Activated CD4-positive, alpha-beta T cell treated with anti-CD3 and anti-CD28 coated beads for 36 hours (primary cell): ENCODE measurements around the gene FRYL. TPM values are rescaled to one million over a fixed set of nuclear protein-coding genes. Genes with fewer than 3 reads are reported as not detected.
"Not testable (repeated sequence)": the region's sequence is repeated elsewhere in the genome, so short reads cannot be mapped to it uniquely, and the experiment has no call there.

Experiments
- ATAC-seq: fragments of 200-7000 bp; cut with Tn5 transposase; one replicate; pipeline ENCODE4 v1.10.0; 2021; ENCODE audit warnings: mild to moderate bottlenecking, moderate library complexity
- CTCF ChIA-PET: fragments of 350-600 bp; sonication (Branson Sonifier 250); formaldehyde crosslinking; loops from one replicate; lab custom pipeline; 2021; ENCODE audit warnings: antibody characterized with exemption; lab: Charles Lee
- POLR2A ChIA-PET: fragments of 350-600 bp; sonication (Branson Sonifier 250); formaldehyde crosslinking; loops from one replicate; lab custom pipeline; 2021; ENCODE audit warnings: antibody characterized with exemption, inconsistent platforms; lab: Charles Lee
- DNase-seq: peaks from one replicate; pipeline ENCODE4 v3.0.0-alpha.2; 2020
- H3K27ac Mint-ChIP-seq: one replicate; pipeline ENCODE4 v1.8.0; 2021; ENCODE audit warnings: mixed read lengths
- H3K27me3 Mint-ChIP-seq: one replicate; pipeline ENCODE4 v1.8.0; 2021; ENCODE audit warnings: mixed read lengths
- H3K36me3 Mint-ChIP-seq: one replicate; pipeline ENCODE4 v1.8.0; 2021; ENCODE audit warnings: low read depth, mixed read lengths
- H3K4me1 Mint-ChIP-seq: one replicate; pipeline ENCODE4 v1.8.0; 2021; ENCODE audit warnings: mixed read lengths
- H3K4me3 Mint-ChIP-seq: one replicate; pipeline ENCODE4 v1.8.0; 2021; ENCODE audit warnings: mild to moderate bottlenecking, moderate library complexity, mixed read lengths
- H3K9me3 Mint-ChIP-seq: one replicate; pipeline ENCODE4 v1.8.0; 2021; ENCODE audit warnings: low read depth, mixed read lengths
- intact Hi-C, 2 experiments: fragments of 100-400 bp; cut with DNase I in 1 of 2; cut with micrococcal nuclease in 1 of 2; formaldehyde crosslinking; loops; one replicate each; pipeline versions ENCODE4 v1.14.2 to v1.15.1; 2022 to 2024; cut with DNase I, micrococcal nuclease
- total RNA-seq, 2 experiments: library from RNA; stranded (reverse); gene quantifications; one replicate each; pipeline ENCODE4 v1.2.3, GENCODE V29; 2021

FRYL gene
- total RNA-seq, 2 experiments from 2014 or later, result 67.9 to 69.8 TPM

DNA sequence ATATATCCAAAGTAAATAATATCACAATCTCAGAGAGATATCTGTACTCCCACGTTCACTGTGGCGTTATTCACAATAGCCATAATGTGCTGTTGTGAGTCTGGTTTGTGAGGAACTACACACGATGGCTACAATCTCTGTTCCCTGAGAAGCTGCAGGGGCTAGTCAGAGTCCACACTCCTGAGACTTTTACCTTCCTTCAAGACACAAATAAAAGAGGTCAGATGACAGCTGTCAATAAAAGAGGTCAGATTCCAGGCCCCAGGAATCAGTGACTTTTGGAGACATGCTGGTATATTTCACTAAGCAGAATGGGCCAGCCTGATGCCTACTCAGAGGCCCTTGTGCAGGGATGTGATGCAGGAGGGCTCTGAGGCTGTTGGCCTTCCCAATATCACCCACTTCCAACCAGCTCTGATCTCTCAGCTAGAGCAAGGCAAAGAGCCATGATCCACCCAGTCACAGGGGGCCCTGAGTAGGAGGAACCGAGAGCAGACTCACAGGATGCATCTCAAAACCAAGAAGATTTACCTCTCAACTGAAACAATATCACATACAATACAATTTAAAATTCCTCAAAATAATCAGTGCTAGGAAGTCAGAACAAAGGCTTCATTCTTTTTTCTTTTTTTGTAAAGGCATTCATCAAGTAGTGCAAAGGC lies 13.8 kb downstream of the FRYL start:
- Mint-ChIP-seq H3K27me3 (no peaks in the 10 kb centered on the region), H3K36me3 (peaks cover 19% of the 10 kb centered on the region), H3K4me1 (peaks cover 55% of the 10 kb centered on the region), H3K4me3 (no peak overlapping the region), H3K27ac (no peak overlapping the region), H3K9me3 (peaks cover 1% of the 10 kb centered on the region)
- intact Hi-C loops, result no loop called here
- CTCF ChIA-PET, result no interaction called here
- ATAC-seq (peak; percentile 67), DNase-seq (peak; percentile 32)
- POLR2A ChIA-PET, result no interaction called here

DNA sequence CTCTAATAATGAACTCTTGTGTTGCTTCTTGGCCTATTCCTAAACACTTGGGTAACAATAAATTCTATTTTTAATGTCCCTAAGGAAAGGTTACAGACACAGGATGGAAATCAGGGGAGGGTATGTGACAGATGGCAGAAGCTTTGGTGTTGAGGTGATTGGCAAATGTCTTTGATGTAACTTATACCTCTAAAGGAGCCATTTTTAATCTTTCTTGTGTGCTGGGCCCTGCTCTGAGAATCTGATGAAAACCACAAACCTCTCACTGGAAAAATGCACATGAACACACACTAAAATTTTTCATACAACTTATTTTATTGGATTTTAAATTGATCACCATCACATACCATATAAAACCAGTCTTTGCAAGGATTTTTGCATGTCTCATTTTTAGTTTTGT lies 17.7 kb downstream of the FRYL start:
- H3K27ac Mint-ChIP-seq, result no peak overlapping the region
- CTCF ChIA-PET, result no interaction called here
- peaks cover 39% of the 10 kb centered on the region for H3K4me1 Mint-ChIP-seq
- intact Hi-C loops, result no loop called here
- peaks cover 4% of the 10 kb centered on the region for H3K9me3 Mint-ChIP-seq
- peaks cover 22% of the 10 kb centered on the region for H3K36me3 Mint-ChIP-seq
- ATAC-seq, result no peak
- H3K4me3 Mint-ChIP-seq, result no peak overlapping the region
- POLR2A ChIA-PET, result no interaction called here
- DNase-seq, result no peak
- no peaks in the 10 kb centered on the region for H3K27me3 Mint-ChIP-seq

DNA sequence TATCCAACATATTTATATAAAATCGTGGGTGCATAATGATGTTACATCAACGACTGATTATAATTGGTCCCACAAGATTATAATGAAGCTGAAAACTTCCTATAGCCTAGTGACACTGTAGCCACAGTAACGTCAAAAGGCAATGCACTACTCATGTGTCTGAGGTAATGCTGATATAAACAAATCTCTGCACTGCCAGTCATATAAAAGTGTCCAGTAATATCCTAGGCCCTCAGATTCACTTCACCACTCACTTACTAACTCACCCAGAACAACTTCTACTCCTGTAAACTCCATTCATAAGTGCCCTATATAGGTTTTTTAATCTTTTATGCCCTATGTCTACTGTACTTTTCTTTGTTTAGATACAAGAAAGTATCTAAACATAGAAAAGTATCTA lies 18.8 kb downstream of the FRYL start:
- ATAC-seq, result peak; percentile 26
- Mint-ChIP-seq H3K27ac (no peak overlapping the region), H3K4me1 (peaks cover 38% of the 10 kb centered on the region), H3K36me3 (peaks cover 18% of the 10 kb centered on the region), H3K27me3 (no peaks in the 10 kb centered on the region), H3K4me3 (no peak overlapping the region), H3K9me3 (peaks cover 3% of the 10 kb centered on the region)
- CTCF ChIA-PET, result no interaction called here
- intact Hi-C loops, result no loop called here
- POLR2A ChIA-PET, result no interaction called here
- no peak for DNase-seq

DNA sequence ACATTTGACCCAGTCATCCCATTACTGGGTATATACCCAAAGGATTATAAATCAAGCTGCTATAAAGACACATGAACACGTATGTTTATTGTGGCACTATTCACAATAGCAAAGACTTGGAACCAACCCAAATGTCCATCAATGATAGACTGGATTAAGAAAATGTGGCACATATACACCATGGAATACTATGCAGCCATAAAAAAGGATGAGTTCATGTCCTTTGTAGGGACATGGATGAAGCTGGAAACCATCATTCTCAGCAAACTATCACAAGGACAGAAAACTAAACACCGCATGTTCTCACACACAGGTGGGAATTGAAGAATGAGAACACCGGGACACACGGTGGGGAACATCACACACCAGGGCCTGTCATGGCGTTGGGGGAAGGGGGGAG lies 21.4 kb downstream of the FRYL start:
- ATAC-seq, POLR2A ChIA-PET, CTCF ChIA-PET, intact Hi-C loops, DNase-seq, H3K27me3 Mint-ChIP-seq, H3K9me3 Mint-ChIP-seq, H3K27ac Mint-ChIP-seq, H3K4me3 Mint-ChIP-seq: not testable (repeated sequence)
- H3K36me3 Mint-ChIP-seq, result peaks cover 21% of the 10 kb centered on the region
- H3K4me1 Mint-ChIP-seq, result peaks cover 39% of the 10 kb centered on the region

DNA sequence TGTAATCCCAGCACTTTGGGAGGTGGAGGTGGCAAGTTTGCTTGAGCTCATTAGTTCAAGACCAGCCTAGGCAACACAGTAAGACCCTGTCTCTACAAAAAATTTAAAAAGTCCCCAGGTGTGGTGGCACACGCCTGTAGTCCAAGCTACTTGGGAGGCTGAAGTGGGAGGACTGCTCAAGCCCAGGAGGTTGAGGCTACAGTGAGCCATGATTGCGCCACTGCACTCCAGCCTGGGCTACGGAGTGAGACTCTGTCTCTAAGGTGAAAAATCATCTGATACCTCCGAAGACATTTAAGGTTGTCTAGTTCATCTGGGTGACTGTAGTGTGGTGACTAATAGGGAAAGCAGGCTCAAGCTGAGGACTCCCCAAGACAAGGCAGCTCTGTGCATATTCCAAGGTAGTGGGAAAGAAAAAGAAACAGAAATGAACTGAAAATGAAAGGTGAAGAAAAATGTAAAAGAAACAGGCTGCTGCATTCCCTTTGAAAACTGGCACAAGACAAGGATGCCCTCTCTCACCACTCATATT lies 23.3 kb downstream of the FRYL start:
- no peak for ATAC-seq
- DNase-seq, result no peak
- H3K9me3 Mint-ChIP-seq, result peaks cover 5% of the 10 kb centered on the region
- H3K4me1 Mint-ChIP-seq, result peaks cover 51% of the 10 kb centered on the region
- H3K4me3 Mint-ChIP-seq, result no peak overlapping the region
- intact Hi-C loops, result no loop called here
- H3K27me3 Mint-ChIP-seq, result no peaks in the 10 kb centered on the region
- peaks cover 19% of the 10 kb centered on the region for H3K36me3 Mint-ChIP-seq
- H3K27ac Mint-ChIP-seq, result no peak overlapping the region
- POLR2A ChIA-PET, result interaction anchor here (1.2 kb wide), 1 partner anchor 24 kb away, joined by 3 read pairs; no protein-coding TSS in a partner anchor
- CTCF ChIA-PET, result interaction anchor here (0.6 kb wide), 1 partner anchor 101 kb away, joined by 4 read pairs; no protein-coding TSS in a partner anchor

DNA sequence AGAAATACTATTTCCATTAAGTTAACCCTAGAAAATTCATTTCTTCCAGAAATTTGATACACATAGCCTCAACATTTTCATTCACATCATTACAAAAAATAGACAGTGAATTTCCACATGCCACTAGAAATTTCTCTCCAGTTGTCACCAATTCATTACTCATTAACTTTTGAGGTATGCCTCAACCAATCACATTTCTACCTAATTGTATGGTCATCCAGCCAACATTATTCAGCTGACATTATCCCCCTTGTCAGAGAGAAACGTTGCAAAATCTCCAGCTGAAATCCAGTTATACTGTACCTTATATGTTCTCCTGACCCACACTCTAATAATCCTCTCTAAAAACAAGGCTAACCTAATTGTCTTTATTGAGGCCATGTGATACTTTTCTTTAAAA lies 24.8 kb downstream of the FRYL start:
- no peak overlapping the region for H3K27ac Mint-ChIP-seq
- ATAC-seq (no peak), DNase-seq (no peak)
- H3K4me1 Mint-ChIP-seq, result peaks cover 60% of the 10 kb centered on the region
- intact Hi-C loops, result no loop called here
- no peaks in the 10 kb centered on the region for H3K27me3 Mint-ChIP-seq
- H3K9me3 Mint-ChIP-seq, result peaks cover 5% of the 10 kb centered on the region
- POLR2A ChIA-PET, result no interaction called here
- peaks cover 19% of the 10 kb centered on the region for H3K36me3 Mint-ChIP-seq
- CTCF ChIA-PET, result no interaction called here
- H3K4me3 Mint-ChIP-seq, result no peak overlapping the region

DNA sequence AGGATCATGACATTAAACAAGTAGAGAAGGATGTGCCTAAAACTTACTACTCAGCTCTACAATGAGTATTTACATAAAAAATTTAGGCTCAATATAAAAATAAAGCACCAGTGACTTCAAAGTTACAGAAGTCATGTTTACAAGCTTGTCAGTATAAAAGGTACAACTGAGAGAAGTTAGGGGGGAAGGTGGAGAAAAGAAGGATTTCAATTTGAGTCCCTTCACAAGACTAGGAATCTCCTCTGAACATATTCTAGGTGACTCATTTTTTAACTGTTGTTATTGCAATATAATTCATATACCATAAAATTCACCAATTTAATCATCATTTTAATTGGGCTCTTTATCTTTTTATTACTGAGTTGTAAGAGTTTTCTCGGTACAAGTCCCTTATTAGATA lies 26.9 kb downstream of the FRYL start:
- DNase-seq, result no peak
- ChIA-PET POLR2A (interaction anchor here (0.6 to 0.7 kb wide), 2 partner anchors 22 to 26 kb away, joined by 3 to 6 read pairs; no protein-coding TSS in a partner anchor), CTCF (no interaction called here)
- Mint-ChIP-seq H3K36me3 (peaks cover 9% of the 10 kb centered on the region), H3K4me3 (no peak overlapping the region), H3K27me3 (no peaks in the 10 kb centered on the region), H3K9me3 (peaks cover 3% of the 10 kb centered on the region), H3K4me1 (peaks cover 76% of the 10 kb centered on the region), H3K27ac (no peak overlapping the region)
- no peak for ATAC-seq
- intact Hi-C loops, result no loop called here

DNA sequence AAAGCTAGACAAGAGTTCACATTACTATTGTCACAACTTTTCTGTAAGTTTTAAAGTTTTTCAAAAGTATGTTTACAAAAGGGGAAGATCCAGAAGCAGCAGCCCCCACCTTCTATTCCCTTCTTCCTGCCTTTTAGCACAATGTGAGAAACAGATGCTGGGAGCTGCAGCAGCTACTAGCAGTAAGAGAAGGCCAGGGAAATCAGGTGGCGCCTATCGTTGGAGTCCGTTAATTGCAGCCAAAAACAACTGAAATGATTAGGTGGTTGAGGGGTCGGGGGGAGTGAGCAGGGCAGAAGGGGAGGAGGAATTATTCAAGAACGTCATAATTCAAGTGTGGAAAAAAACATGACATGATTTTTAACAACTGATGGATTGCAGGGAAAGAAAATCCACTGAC lies 27.4 kb downstream of the FRYL start:
- no peak for ATAC-seq
- peaks cover 7% of the 10 kb centered on the region for H3K36me3 Mint-ChIP-seq
- DNase-seq, result no peak
- H3K27ac Mint-ChIP-seq, result no peak overlapping the region
- intact Hi-C loops, result no loop called here
- H3K27me3 Mint-ChIP-seq, result no peaks in the 10 kb centered on the region
- H3K4me1 Mint-ChIP-seq, result peaks cover 79% of the 10 kb centered on the region
- no peak overlapping the region for H3K4me3 Mint-ChIP-seq
- POLR2A ChIA-PET, result interaction anchor here (0.7 kb wide), 1 partner anchor 23 kb away, joined by 6 read pairs; no protein-coding TSS in a partner anchor
- H3K9me3 Mint-ChIP-seq, result peaks cover 3% of the 10 kb centered on the region
- CTCF ChIA-PET, result no interaction called here

DNA sequence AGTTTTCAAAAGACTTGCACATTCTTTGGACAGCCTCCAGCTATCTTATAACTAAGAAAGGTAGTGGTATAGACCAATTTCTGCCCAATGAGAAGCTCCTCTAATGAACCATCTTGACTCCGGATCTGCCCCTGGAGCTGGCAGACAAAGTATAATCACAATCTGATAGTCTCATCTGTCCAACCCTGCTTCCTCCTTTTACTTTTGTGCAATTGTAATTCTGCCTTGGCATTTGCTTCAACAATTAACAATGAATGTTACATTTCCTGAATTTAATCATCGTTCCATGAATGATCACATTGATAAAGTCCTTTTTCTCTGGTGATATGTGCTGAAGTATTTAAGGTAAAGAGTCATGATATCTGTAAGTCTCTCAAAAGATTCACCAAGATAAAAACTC lies 27.8 kb downstream of the FRYL start:
- intact Hi-C loops, result no loop called here
- Mint-ChIP-seq H3K4me3 (no peak overlapping the region), H3K4me1 (peaks cover 79% of the 10 kb centered on the region), H3K36me3 (peaks cover 7% of the 10 kb centered on the region), H3K27me3 (no peaks in the 10 kb centered on the region), H3K27ac (no peak overlapping the region), H3K9me3 (peaks cover 3% of the 10 kb centered on the region)
- POLR2A ChIA-PET, result interaction anchor here (0.6 to 0.7 kb wide), 2 partner anchors 23 to 40 kb away, joined by 3 to 6 read pairs; no protein-coding TSS in a partner anchor
- CTCF ChIA-PET, result no interaction called here
- DNase-seq, result no peak
- ATAC-seq, result no peak

DNA sequence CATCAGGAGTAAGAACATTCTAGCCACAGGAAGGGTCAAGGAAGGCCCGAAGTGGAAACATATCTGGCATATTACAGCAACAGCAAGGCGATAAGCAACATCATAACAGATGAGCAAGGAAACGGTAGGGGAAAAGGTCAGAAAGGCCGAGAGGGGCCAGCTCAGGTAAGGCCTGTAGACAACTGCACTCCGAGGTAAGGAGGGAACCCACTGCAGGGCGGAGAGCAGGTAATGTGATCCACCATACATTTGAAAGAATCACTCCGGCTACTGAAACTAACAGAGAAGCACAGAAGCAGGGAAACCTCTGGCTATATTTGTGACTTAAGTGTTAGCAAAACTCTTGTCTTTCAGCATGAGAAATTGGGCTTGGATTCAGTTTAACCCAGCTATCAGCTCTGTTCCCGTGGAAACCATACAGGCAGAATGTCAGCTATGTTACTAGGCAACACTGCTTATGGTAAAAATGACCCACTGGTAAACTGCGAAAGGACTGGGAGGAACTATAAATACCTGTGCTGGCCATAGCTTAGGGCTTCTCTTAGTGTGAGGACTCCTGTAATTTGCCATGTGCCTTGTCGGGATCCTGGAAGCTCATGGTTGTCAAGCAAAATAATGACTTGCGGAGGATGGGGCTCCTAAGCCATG lies 31.0 kb downstream of the FRYL start:
- no peak for DNase-seq
- H3K9me3 Mint-ChIP-seq, result no peaks in the 10 kb centered on the region
- H3K27ac Mint-ChIP-seq, result no peak overlapping the region
- CTCF ChIA-PET, result interaction anchor here (1.0 to 1.4 kb wide), 2 partner anchors 16 to 136 kb away, joined by 3 to 4 read pairs; no protein-coding TSS in a partner anchor
- H3K4me3 Mint-ChIP-seq, result no peak overlapping the region
- H3K4me1 Mint-ChIP-seq, result peaks cover 79% of the 10 kb centered on the region
- H3K27me3 Mint-ChIP-seq, result no peaks in the 10 kb centered on the region
- no peaks in the 10 kb centered on the region for H3K36me3 Mint-ChIP-seq
- intact Hi-C loops, result no loop called here
- no peak for ATAC-seq
- POLR2A ChIA-PET, result no interaction called here

DNA sequence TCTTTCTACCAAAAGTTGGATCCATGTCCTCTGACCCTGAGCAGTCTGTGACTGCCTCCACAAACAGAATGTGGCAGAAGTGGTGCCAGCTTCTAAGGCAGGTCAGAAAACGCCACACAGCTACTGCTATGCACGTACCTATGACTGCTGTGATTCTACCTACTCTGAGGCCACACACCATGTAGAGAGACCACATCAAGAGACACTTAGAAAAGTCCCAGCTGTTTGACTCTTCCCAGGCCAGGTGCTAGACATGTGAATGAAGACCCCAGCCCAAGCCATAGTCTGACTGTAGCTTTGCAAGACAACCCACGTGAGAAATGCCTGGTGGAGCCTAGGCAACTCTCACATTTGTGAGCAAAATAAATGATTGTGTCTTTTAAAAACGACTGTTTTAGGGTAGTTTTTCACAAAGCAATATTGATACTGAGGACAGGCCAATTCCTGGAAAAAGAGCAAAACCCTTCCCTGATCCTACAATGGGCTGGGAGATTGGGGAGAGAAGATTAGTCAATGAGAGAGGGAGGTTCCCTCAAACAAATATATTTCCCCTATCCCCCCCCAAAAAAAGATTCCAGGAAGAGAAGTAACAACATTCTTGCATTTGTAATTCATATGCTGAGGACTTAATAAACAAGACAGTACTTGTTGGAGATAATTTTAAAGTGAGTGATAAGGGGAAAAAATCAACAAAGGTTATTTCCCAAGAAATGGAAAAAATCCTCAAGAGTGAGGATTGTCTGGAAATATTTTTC lies 33.3 kb downstream of the FRYL start:
- Mint-ChIP-seq H3K4me1 (peaks cover 79% of the 10 kb centered on the region), H3K27ac (no peak overlapping the region), H3K4me3 (no peak overlapping the region), H3K36me3 (peaks cover 3% of the 10 kb centered on the region), H3K27me3 (no peaks in the 10 kb centered on the region), H3K9me3 (no peaks in the 10 kb centered on the region)
- ATAC-seq, result peak; percentile 69
- intact Hi-C loops, result no loop called here
- DNase-seq, result no peak
- ChIA-PET POLR2A (no interaction called here), CTCF (no interaction called here)
